Esophagus (tissue), 2 donors: ENCODE data around the gene ZC3H18. TPM values are rescaled to one million over a fixed set of nuclear protein-coding genes. Genes with fewer than 3 reads are reported as not detected.
"Not testable (repeated sequence)": the region's sequence is repeated elsewhere in the genome, so short reads cannot be mapped to it uniquely, and the experiment has no call there.

ENCODE experiments used
- H3K27ac ChIP-seq, 2 donors: one replicate each; pipeline ENCODE4 v1.5.1; 2013; ENCODE audit warnings: low read depth in 2 of 2, mild to moderate bottlenecking in 2 of 2, inconsistent platforms in 1 of 2, low read length in 1 of 2, moderate library complexity in 1 of 2
- H3K27me3 ChIP-seq, 2 donors: one replicate each; pipeline ENCODE4 v1.6.1; 2013; ENCODE audit warnings: low read length in 2 of 2, control low read depth in 1 of 2, mild to moderate bottlenecking in 1 of 2; ENCODE audit not compliant: insufficient read depth in 2 of 2, control insufficient read depth in 1 of 2
- H3K36me3 ChIP-seq, 2 donors: one replicate each; pipeline ENCODE4 v1.6.1; 2013; ENCODE audit warnings: low read length in 1 of 2; ENCODE audit not compliant: control insufficient read depth in 2 of 2, insufficient read depth in 2 of 2
- H3K4me1 ChIP-seq, 2 donors: one replicate each; pipeline ENCODE4 v1.6.1; 2013; ENCODE audit warnings: low read length in 1 of 2; ENCODE audit not compliant: control insufficient read depth in 2 of 2, insufficient read depth in 2 of 2
- H3K4me3 ChIP-seq, 2 donors: one replicate each; pipeline ENCODE4 v1.5.1; 2013; ENCODE audit warnings: low read length in 2 of 2, mild to moderate bottlenecking in 2 of 2, low read depth in 1 of 2, moderate library complexity in 1 of 2
- H3K9me3 ChIP-seq, 2 donors: one replicate each; pipeline ENCODE4 v1.6.1; 2013; ENCODE audit warnings: mild to moderate bottlenecking in 2 of 2, low read depth in 1 of 2, low read length in 1 of 2, moderate library complexity in 1 of 2; ENCODE audit not compliant: control insufficient read depth in 2 of 2, insufficient read depth in 1 of 2
- WGBS, 2 donors: extraction: QIAGEN DNeasy Blood & Tissue Kit; methylation state at CpG; one replicate each; pipeline ENCODE4 v1.1.7; 2013; 5-methylcytosine and 5-hydroxymethylcytosine counted together
- polyA plus RNA-seq, 2 donors: library from polyadenylated mRNA; stranded (reverse); fragments of 200-250 nt; gene quantifications; one replicate each; pipeline ENCODE4 v1.2.3, GENCODE V29; 2013
- donor health status: healthy with polysubstance abuse.
- donor health status: Bipolar disorder and iron deficiency.

ZC3H18 gene
- polyA plus RNA-seq, 2 donors, result 19.1 to 24.5 TPM

GRCh38 chr16:88662843-88663606 is 92.8 kb downstream of the ZC3H18 start, which contains the start of gene MVD:
Gene MVD (minus strand): TSS chr16:88663091. CDS start chr16:88663080, 11 bp downstream.
- peak within 1 kb of the TSS; percentile 85 to 92 for H3K27ac ChIP-seq
- peak within 1 kb of the TSS; percentile 75 to 100 for H3K4me3 ChIP-seq
- no peaks in the 10 kb centered on the region for H3K27me3 ChIP-seq
- 0 to 1% methylated on average over 69 to 88 of the region's 88 CpGs for WGBS, 2 donors
- no peaks in the 10 kb centered on the region for H3K9me3 ChIP-seq
- peaks cover 0 to 8% of the 10 kb centered on the region in 2 donors for H3K36me3 ChIP-seq
- H3K4me1 ChIP-seq, result no peaks in the 10 kb centered on the region

GRCh38 chr16:88665148-88665547 is 94.9 kb downstream of the ZC3H18 start:
- Histone ChIP-seq H3K36me3 (no peaks in the 10 kb centered on the region), H3K4me1 (no peaks in the 10 kb centered on the region), H3K27me3 (no peaks in the 10 kb centered on the region), H3K9me3 (no peaks in the 10 kb centered on the region), H3K4me3 (no peak overlapping the region), H3K27ac (no peak overlapping the region)
- 50 to 68% methylated on average over 4 of the region's 4 CpGs for WGBS, 2 donors

GRCh38 chr16:88665570-88665969 is 95.4 kb downstream of the ZC3H18 start:
- Histone ChIP-seq H3K27me3 (no peaks in the 10 kb centered on the region), H3K4me3 (no peak overlapping the region), H3K9me3 (no peaks in the 10 kb centered on the region), H3K4me1 (no peaks in the 10 kb centered on the region), H3K27ac (no peak overlapping the region), H3K36me3 (no peaks in the 10 kb centered on the region)
- 91 to 95% methylated on average over 3 of the region's 3 CpGs for WGBS, 2 donors

DNA sequence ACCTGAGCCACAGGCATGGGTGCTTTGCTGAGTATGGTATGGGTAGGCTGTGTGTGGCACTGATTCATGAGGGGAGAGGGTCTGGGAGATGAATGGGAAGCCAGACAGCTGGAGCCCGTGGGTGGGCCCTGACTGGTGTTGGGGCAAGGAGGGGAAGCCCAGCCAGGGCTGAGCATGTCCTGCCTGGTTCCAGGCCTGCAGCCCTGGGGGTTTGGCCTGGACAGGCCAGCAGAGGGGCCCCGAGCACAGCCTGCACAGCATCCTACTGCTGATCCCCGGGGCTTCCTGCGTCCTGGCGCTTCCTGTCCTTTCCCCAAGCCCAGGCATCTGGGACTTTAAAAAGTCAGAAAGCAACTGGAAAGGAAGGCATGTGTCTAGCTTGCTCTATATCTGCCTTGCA is 97.3 kb downstream of the ZC3H18 start:
- no peaks in the 10 kb centered on the region for H3K4me1 ChIP-seq
- no peaks in the 10 kb centered on the region for H3K9me3 ChIP-seq
- WGBS, 2 donors, result 69 to 79% methylated on average over 5 of the region's 5 CpGs
- no peaks in the 10 kb centered on the region for H3K27me3 ChIP-seq
- H3K4me3 ChIP-seq, result no peak overlapping the region
- H3K27ac ChIP-seq, result no peak overlapping the region
- no peaks in the 10 kb centered on the region for H3K36me3 ChIP-seq

DNA sequence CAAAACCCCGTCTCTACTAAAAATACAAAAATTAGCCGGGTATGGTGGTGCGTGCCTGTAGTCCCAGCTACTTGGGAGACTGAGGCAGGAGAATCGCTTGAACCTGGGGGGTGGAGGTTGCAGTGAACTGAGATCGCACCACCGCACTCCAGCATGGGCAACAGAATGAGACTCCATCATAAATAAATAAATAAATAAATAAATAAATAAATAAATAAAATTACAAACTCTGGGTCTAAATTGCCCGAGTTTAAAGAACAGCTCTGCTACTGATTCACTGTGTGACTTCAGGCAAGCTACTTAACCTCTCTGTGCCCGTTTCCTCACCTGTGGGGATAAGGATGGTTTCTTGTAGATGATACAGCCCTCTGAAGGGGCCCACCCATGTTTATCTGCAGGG is 99.3 kb downstream of the ZC3H18 start:
- H3K36me3 ChIP-seq, H3K27me3 ChIP-seq, H3K9me3 ChIP-seq, H3K27ac ChIP-seq, H3K4me3 ChIP-seq, H3K4me1 ChIP-seq: not testable (repeated sequence)
- WGBS, 2 donors, result 92 to 95% methylated on average over 7 to 8 of the region's 8 CpGs

DNA sequence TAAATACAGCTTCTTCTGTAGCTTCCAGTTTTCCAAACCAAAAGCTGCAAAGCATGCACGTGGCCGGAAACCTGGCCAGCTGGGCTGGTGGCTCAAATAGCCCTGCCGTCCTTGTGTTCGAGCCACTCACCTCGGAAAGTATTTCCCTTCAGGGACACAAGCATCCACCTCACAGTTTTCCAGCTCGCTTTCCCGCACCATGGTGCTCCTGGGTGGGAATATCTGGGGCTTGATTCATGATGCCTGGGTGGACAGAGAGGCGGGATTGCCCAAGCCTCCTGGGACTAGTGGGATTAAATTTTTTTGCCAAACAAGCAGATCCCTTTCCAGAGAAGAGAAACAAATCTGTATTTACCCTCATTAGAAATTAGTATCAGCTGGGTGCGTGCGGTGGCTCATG is 99.8 kb downstream of the ZC3H18 start:
- 68 to 77% methylated on average over 10 of the region's 10 CpGs for whole genome bisulfite sequencing, 2 donors
- Histone ChIP-seq H3K9me3 (no peaks in the 10 kb centered on the region), H3K27ac (no peak overlapping the region), H3K36me3 (peaks cover 0 to 5% of the 10 kb centered on the region in 2 donors), H3K27me3 (no peaks in the 10 kb centered on the region), H3K4me1 (no peaks in the 10 kb centered on the region), H3K4me3 (no peak overlapping the region)

GRCh38 chr16:88671806-88672205 is 101.6 kb downstream of the ZC3H18 start:
- H3K4me3 ChIP-seq, result no peak overlapping the region
- H3K27ac ChIP-seq, result no peak overlapping the region
- no peaks in the 10 kb centered on the region for H3K9me3 ChIP-seq
- no peaks in the 10 kb centered on the region for H3K4me1 ChIP-seq
- no peaks in the 10 kb centered on the region for H3K27me3 ChIP-seq
- peaks cover 0 to 5% of the 10 kb centered on the region in 2 donors for H3K36me3 ChIP-seq
- 90% methylated on average over 23 of the region's 23 CpGs for WGBS, 2 donors

DNA sequence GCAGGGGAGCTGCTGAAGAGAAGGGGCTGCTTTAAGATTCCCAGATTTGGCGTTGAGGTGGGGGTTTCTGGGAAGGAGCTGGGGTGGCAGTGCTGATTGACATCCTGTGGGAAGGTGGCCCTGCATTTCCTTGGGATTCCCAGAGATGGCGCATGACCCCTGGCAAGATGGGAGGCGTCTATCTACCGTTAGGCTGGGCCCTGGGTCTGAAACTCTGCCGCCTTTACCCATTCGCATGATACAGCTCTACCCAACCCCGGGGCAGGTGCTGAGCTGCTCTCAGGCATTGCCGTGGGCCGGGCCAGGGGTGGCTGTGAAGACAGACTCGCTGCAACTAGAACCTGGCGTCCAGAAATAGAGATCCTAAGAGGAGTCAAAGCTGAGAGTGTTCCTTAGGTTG is 102.6 kb downstream of the ZC3H18 start:
- Histone ChIP-seq H3K27me3 (no peaks in the 10 kb centered on the region), H3K27ac (no peak overlapping the region), H3K4me1 (no peaks in the 10 kb centered on the region), H3K4me3 (no peak overlapping the region), H3K9me3 (no peaks in the 10 kb centered on the region), H3K36me3 (peaks cover 0 to 5% of the 10 kb centered on the region in 2 donors)
- WGBS, 2 donors, result 54 to 68% methylated on average over 11 of the region's 11 CpGs

- H3K27me3 ChIP-seq, result no peaks in the 10 kb centered on the region
- 88 to 89% methylated on average over 19 of the region's 19 CpGs for WGBS, 2 donors
- no peaks in the 10 kb centered on the region for H3K4me1 ChIP-seq
- peaks cover 0 to 5% of the 10 kb centered on the region in 2 donors for H3K36me3 ChIP-seq
- no peaks in the 10 kb centered on the region for H3K9me3 ChIP-seq
- H3K27ac ChIP-seq, result no peak overlapping the region
- H3K4me3 ChIP-seq, result no peak overlapping the region
Measured at GRCh38 chr16:88673716-88674379, 103.6 kb downstream of the ZC3H18 start.
